Measurements from ENCODE around the gene CDRT15L2.
"Not testable (repeated sequence)": the region's sequence is repeated elsewhere in the genome, so short reads cannot be mapped to it uniquely, and the experiment has no call there.

CDRT15L2 gene

DNA sequence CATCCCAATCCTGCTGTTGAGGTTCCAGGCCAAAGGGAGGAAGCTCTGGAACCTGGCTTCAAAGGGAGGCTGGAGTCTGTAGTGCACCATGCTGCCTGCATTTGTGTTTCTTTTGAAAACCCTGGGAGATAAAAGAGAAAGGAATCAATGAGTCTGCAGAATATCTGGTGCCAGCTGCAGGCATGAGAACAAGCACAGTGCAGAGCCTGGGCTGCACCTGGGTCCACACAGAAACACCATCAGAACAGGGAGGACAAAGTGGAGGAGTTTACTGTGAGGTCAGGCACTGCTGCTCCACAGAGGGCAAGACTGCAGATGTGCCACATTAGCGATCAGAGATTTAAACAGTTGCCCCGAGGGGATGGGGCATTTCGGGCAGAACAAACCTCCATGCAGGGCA, 30.0 kb downstream of the CDRT15L2 start:
- not testable (repeated sequence) for H3K4me3 Mint-ChIP-seq; DNase-seq (ENCODE audit: low spot score in 2 of 2); ATAC-seq (ENCODE audit: low read depth); H3K9me3 Mint-ChIP-seq; H3K27ac Mint-ChIP-seq; H3K36me3 Mint-ChIP-seq; H3K27me3 Mint-ChIP-seq
- peaks cover 15% of the 10 kb centered on the region for H3K4me1 Mint-ChIP-seq

DNA sequence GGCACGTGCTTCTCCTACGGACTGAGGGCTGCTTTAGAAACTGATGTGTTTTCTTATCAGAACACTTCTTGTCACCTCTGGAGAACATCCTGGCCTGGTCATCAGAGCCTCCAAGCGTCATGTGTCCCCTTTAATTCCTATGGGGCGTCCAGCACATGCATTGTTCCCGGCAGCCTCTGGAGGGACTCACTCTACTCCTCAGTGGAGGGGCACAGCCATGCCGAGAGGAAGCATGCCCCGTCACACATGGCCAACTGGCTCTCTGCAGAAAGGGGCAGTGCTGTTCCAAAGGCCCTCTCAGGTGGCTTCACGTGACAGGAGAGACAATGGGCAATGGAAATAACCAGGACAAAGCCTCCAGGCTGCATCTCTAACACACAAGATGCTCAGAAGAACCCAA, 31.8 kb downstream of the CDRT15L2 start:
- H3K9me3 Mint-ChIP-seq: no peaks in the 10 kb centered on the region
- H3K27me3 Mint-ChIP-seq: no peaks in the 10 kb centered on the region
- peaks cover 7% of the 10 kb centered on the region for H3K4me1 Mint-ChIP-seq
- DNase-seq (ENCODE audit: low spot score in 2 of 2) (no peak), ATAC-seq (ENCODE audit: low read depth) (no peak)
- H3K27ac Mint-ChIP-seq: no peak overlapping the region
- no peak overlapping the region for H3K4me3 Mint-ChIP-seq
- no peaks in the 10 kb centered on the region for H3K36me3 Mint-ChIP-seq

DNA sequence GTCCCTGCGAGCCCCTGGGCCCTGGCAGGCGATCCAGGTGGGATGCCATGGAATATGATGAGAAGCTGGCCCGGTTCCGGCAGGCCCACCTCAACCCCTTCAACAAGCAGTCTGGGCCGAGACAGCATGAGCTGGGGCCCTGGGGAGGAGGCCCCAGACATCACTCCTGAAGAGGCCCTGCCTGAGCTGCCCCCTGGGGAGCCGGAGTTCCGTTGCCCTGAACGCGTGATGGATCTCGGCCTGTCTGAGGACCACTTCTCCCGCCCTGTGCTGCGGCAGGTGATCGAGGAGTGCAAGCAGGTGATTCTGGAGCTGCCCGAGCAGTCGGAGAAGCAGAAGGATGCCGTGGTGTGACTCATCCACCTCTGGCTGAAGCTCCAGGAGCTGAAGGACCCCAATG, 33.1 kb downstream of the CDRT15L2 start:
- Mint-ChIP-seq H3K27me3 (no peaks in the 10 kb centered on the region), H3K36me3 (no peaks in the 10 kb centered on the region), H3K27ac (no peak overlapping the region), H3K4me1 (peaks cover 3% of the 10 kb centered on the region), H3K9me3 (no peaks in the 10 kb centered on the region), H3K4me3 (no peak overlapping the region)
- ATAC-seq (ENCODE audit: low read depth): no peak
- no peak for DNase-seq (ENCODE audit: low spot score in 2 of 2)

DNA sequence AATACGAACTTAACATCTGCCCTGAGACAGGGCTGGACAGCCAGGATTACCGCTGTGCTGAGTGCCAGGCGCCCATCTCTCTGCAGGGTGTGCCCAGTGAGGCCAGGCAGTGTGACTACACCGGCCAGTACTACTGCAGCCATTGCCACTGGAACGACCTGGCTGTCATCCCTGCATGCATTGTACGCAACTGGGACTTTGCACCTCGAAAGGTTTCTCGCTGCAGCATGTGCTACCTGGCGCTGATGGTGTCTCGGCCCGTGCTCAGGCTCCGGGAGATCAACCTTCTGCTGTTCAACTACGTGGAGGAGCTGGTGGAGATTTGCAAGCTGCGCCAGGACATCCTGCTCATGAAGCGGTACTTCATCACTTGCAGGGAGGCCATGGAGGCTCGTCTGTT, 33.7 kb downstream of the CDRT15L2 start:
- no peaks in the 10 kb centered on the region for H3K36me3 Mint-ChIP-seq
- H3K9me3 Mint-ChIP-seq: no peaks in the 10 kb centered on the region
- no peak overlapping the region for H3K27ac Mint-ChIP-seq
- H3K4me3 Mint-ChIP-seq: no peak overlapping the region
- DNase-seq (ENCODE audit: low spot score in 2 of 2) (no peak), ATAC-seq (ENCODE audit: low read depth) (no peak)
- peaks cover 3% of the 10 kb centered on the region for H3K4me1 Mint-ChIP-seq
- no peaks in the 10 kb centered on the region for H3K27me3 Mint-ChIP-seq

DNA sequence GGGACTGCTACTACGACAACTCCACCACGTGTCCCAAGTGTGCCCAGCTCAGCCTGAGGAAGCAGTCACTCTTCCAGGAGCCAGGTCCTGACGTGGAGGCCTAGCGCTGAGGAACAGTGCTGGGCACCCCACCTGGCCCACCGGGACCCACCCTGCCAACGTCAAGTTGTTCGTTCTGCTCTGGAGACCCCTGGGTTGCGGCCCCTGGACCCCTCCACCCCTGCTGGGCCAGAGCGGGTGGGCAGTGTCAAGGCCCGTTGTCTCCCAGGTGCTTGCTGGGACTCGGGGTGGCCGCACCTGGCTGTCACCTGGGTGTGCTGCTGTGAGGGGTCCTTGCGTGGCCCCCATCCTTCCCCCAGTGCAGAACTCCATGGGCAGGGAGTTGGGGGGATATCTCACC, 34.4 kb downstream of the CDRT15L2 start:
- no peak for ATAC-seq (ENCODE audit: low read depth)
- Mint-ChIP-seq H3K4me3 (no peak overlapping the region), H3K4me1 (peaks cover 3% of the 10 kb centered on the region), H3K9me3 (no peaks in the 10 kb centered on the region), H3K27me3 (no peaks in the 10 kb centered on the region), H3K36me3 (no peaks in the 10 kb centered on the region), H3K27ac (no peak overlapping the region)
- DNase-seq (ENCODE audit: low spot score in 2 of 2): no peak

DNA sequence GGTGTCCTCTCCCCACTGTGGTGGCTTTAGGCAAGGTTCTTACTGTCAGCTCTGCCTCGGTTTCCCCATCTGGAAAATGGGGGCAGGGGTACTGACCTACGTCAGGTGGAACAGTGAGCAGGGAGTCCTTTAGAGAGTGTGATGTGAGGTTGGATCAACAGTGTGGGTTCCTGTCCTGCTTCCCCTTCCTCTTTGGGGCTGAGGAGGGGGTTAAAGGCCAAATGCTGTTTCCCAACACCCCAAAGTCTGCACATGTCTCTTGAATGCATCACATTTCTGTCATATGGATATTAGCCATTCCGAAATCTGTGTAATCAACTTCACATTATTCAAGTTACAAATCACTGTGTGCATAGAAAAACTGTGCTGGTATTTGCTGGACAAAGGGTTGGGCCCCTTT, 35.9 kb downstream of the CDRT15L2 start:
- not testable (repeated sequence) for ATAC-seq (ENCODE audit: low read depth)

More for the DNA sequence above, 35.9 kb downstream of the CDRT15L2 start:
- not testable (repeated sequence) for H3K4me1 Mint-ChIP-seq; H3K9me3 Mint-ChIP-seq; DNase-seq (ENCODE audit: low spot score in 2 of 2); H3K27ac Mint-ChIP-seq; H3K4me3 Mint-ChIP-seq; H3K36me3 Mint-ChIP-seq; H3K27me3 Mint-ChIP-seq

All from memory B cell (primary cell).